ENCODE results near the gene RAD50. TPM values are rescaled to one million over a fixed set of nuclear protein-coding genes. Genes with fewer than 3 reads are reported as not detected.

The RAD50 gene
- total RNA-seq, 4 donors from 2014 or later = 31.1 to 53.7 (median 35.0) TPM

- Histone ChIP-seq H3K4me3 (no peak overlapping the region), H3K36me3 (peaks cover 0 to 82% of the 10 kb centered on the region in 2 donors), H3K4me1 (no peaks in the 10 kb centered on the region), H3K27me3 (no peaks in the 10 kb centered on the region), H3K9me3 (no peaks in the 10 kb centered on the region), H3K27ac (no peak overlapping the region)
- TF ChIP-seq EP300 (IDR thresholded peaks at IDR 0.05) = no peak
- TF ChIP-seq POLR2A (IDR thresholded peaks at IDR 0.05) = no peak
- TF ChIP-seq POLR2AphosphoS5 (IDR thresholded peaks at IDR 0.05) = no peak
- TF ChIP-seq CTCF (IDR thresholded peaks at IDR 0.05) = no peak
- no peak for ATAC-seq
Observed at GRCh38 chr5:132586063-132586462, 29.3 kb downstream of the RAD50 start.

GRCh38 chr5:132589467-132589866, 32.7 kb downstream of the RAD50 start:
- 67 to 78% methylated on average over 1 of the region's 1 CpG for WGBS, 2 donors (ENCODE audit: low coverage in 1 of 2)
- no peak overlapping the region for H3K27ac ChIP-seq
- no peaks in the 10 kb centered on the region for H3K4me1 ChIP-seq
- H3K4me3 ChIP-seq = no peak overlapping the region
- peaks cover 5 to 82% of the 10 kb centered on the region in 2 donors for H3K36me3 ChIP-seq
- no peak for TF ChIP-seq POLR2A (IDR thresholded peaks at IDR 0.05)
- TF ChIP-seq EP300 (IDR thresholded peaks at IDR 0.05) = no peak
- no peak for TF ChIP-seq CTCF (IDR thresholded peaks at IDR 0.05)
- TF ChIP-seq POLR2AphosphoS5 (IDR thresholded peaks at IDR 0.05) = no peak
- H3K9me3 ChIP-seq = no peaks in the 10 kb centered on the region
- no peaks in the 10 kb centered on the region for H3K27me3 ChIP-seq
- no peak for ATAC-seq

- no peaks in the 10 kb centered on the region for H3K9me3 ChIP-seq
- TF ChIP-seq POLR2AphosphoS5 (IDR thresholded peaks at IDR 0.05) (no peak), CTCF (IDR thresholded peaks at IDR 0.05) (no peak), EP300 (IDR thresholded peaks at IDR 0.05) (no peak), POLR2A (IDR thresholded peaks at IDR 0.05) (no peak)
- 69 to 76% methylated on average over 3 of the region's 3 CpGs for WGBS, 2 donors (ENCODE audit: low coverage in 1 of 2)
- no peak overlapping the region for H3K4me3 ChIP-seq
- H3K27ac ChIP-seq = no peak overlapping the region
- H3K27me3 ChIP-seq = no peaks in the 10 kb centered on the region
- ATAC-seq = no peak
- peaks cover 5 to 90% of the 10 kb centered on the region in 2 donors for H3K36me3 ChIP-seq
- no peaks in the 10 kb centered on the region for H3K4me1 ChIP-seq
Observed at GRCh38 chr5:132591145-132591544, 34.4 kb downstream of the RAD50 start.

GRCh38 chr5:132592521-132592920, 35.7 kb downstream of the RAD50 start:
- H3K27me3 ChIP-seq = no peaks in the 10 kb centered on the region
- no peaks in the 10 kb centered on the region for H3K4me1 ChIP-seq
- H3K9me3 ChIP-seq = no peaks in the 10 kb centered on the region
- no peak overlapping the region for H3K27ac ChIP-seq
- WGBS, 2 donors (ENCODE audit: low coverage in 1 of 2) = 67 to 82% methylated on average over 1 to 2 of the region's 2 CpGs
- TF ChIP-seq POLR2AphosphoS5 (IDR thresholded peaks at IDR 0.05) = no peak
- TF ChIP-seq EP300 (IDR thresholded peaks at IDR 0.05) = no peak
- no peak for TF ChIP-seq POLR2A (IDR thresholded peaks at IDR 0.05)
- no peak for TF ChIP-seq CTCF (IDR thresholded peaks at IDR 0.05)
- peaks cover 5 to 96% of the 10 kb centered on the region in 2 donors for H3K36me3 ChIP-seq
- ATAC-seq = no peak
- no peak overlapping the region for H3K4me3 ChIP-seq

GRCh38 chr5:132594170-132594569, 37.4 kb downstream of the RAD50 start:
- no peaks in the 10 kb centered on the region for H3K27me3 ChIP-seq
- WGBS, 2 donors (ENCODE audit: low coverage in 1 of 2) = 89% methylated on average over 3 of the region's 3 CpGs
- H3K36me3 ChIP-seq = peaks cover 5 to 98% of the 10 kb centered on the region in 2 donors
- no peak overlapping the region for H3K27ac ChIP-seq
- TF ChIP-seq EP300 (IDR thresholded peaks at IDR 0.05) (no peak), POLR2A (IDR thresholded peaks at IDR 0.05) (no peak), CTCF (IDR thresholded peaks at IDR 0.05) (no peak), POLR2AphosphoS5 (IDR thresholded peaks at IDR 0.05) (no peak)
- no peak for ATAC-seq
- H3K9me3 ChIP-seq = no peaks in the 10 kb centered on the region
- no peak overlapping the region for H3K4me3 ChIP-seq
- no peaks in the 10 kb centered on the region for H3K4me1 ChIP-seq
